ENCODE results near the gene CORO1C.

Gene CORO1C

DNA sequence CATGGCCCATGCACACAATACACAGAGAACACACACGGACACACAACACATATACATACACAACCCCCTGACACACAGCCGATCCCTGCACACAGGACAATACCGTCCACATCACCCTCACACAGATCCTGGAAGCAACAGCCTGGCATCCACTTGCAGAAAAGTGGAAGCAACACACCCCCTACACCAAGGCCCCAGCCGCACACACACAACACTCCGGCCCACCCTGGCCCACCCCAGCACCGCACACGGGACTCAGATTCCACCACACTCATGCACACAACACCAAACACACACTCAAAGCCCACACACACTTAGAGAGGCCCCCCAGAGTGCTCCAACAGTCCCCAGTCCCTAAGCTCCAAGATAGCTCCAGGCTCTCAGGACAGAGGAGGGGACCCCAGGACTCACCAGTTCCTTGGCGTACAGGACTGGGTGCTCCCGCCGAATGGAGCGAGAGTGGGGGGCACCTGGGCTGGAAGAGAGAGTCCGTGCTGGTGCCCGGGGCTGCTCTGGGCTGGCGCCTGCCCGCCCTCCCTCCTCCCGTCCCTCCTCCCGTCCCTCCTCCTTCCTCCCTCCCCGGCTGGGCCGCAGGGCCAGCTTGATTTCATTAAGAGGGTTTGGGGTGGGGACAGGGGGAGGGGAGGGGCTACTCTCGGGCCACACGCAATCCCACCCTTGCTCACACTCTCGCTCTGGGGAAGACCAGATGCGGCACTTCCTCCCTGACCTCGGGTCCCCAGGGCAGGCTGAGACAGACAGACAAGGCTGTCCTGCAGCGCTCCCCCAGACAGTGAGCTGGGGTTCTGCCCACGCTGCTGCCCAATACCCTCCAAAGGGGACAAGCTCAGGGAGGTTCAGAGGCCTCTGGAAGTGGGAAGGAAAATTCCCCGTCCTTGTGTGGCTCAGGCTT is 133.5 kb downstream of the CORO1C start, which contains the start of gene TMEM119:
Gene TMEM119 (minus strand): TSS at position 526 of the 913 bp plus-strand sequence. CDS start 5,701 bp downstream, outside the sequence.
- no peak for DNase-seq

DNA sequence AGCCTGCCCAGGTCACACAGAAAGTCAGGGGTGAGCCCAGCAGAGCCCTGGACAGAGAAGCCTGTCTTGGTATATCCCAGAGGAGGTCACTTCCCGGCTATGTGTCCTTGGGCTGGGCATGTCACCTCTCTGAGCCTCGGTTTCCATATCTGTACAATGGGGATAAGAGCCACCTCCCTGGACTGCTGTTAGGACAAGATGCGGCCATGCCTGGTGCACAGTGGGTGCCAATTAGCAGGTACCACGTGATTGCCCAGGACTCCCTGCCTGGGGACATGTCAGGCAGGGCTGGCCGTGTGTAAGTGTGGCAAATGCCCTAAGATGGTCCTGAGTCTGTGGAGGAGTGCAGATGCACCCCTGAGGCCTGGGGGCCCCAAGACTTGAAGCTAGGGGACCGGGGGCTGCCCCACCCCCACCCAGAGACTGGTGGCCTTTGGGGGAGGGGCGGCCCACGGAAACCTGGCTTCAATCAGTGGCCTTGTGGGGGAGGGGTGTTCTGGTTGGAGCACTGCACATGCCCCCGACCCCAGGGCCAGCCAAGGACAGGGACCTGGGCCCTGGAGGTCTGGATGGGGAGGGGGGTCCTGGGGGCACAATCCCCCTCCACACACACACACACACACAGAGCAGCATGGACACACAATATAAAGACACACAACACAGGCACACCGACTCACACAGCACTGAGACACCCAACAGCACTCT is 134.3 kb downstream of the CORO1C start:
- no peak for DNase-seq

DNA sequence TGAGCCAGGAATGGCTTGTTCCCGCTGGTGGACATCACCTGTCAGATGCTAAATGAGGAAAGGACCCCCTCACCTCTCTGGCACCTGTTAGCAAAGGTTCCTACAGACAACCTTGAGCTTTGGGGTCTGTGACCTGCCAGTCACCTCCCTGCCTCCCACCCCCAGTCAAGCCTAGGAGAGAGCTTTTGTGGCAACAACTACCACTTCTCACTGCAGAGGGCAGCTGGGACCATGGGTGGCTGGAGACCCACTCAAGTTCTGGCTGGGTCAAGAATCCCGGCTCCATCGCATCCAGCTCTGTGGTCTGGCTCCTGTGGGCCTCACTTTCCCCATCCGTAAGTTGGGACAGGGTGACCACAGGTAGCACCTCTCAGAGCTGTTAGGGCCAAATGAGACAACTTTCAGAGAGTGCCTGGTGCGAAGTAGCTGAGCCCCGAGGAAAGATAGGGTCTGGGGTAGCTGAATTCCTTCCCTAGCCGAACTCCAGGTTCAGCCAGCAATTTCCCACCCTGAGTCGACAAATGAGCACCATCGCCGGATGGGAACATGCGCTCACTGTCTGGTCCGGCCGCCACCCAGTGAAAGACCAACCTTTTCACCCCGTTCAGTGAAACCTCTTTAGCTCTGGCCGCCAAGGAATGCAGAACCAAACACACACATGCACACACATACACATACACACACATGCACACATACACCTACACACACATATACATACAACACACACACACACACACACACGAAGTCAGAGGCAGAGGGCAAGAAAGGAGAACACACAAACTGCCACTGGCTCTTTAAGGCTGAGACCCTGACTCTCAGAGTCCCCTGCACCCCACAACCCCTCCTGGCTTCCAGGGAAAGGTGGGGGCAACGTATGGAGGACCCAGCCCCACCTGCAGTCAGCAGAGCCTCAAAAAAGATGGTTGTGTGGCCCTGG is 135.3 kb downstream of the CORO1C start:
- no peak for DNase-seq

All from stimulated activated CD4-positive, alpha-beta T cell treated with anti-CD3 and anti-CD28 coated beads, Interleukin-2, amount 100 ng/mL, for 24 hours (primary cell).